IMR-90 (cell line): ENCODE measurements around the gene NNMT. TPM values are rescaled to one million over a fixed set of nuclear protein-coding genes. Genes with fewer than 3 reads are reported as not detected.

ENCODE experiments used
- ATAC-seq: fragments of 200-7000 bp; cut with Tn5 transposase; 2 replicates; pipeline ENCODE4 v1.9.1; 2020; ENCODE audit warnings: low read depth, mild to moderate bottlenecking, moderate library complexity
- BruUV-seq: library from RNA; stranded (reverse); fragments of 400-500 nt; replicated peaks from 2 replicates; lab custom pipeline; 2021; lab: Mats Ljungman, UMichigan
- CTCF ChIA-PET: fragments of 300-600 bp; formaldehyde crosslinking; extraction: SDS; loops from one replicate; lab custom pipeline; 2021; ENCODE audit warnings: antibody characterized with exemption; lab: Yijun Ruan, JAX
- POLR2A ChIA-PET: fragments of 300-600 bp; sonication (Branson Sonifier 250); formaldehyde crosslinking; loops from one replicate; lab custom pipeline; 2022; ENCODE audit warnings: antibody characterized with exemption; ENCODE audit not compliant: unreplicated experiment; lab: Charles Lee
- DNase-seq: peaks from one replicate; pipeline ENCODE4 v3.0.0; 2013
- H2AFZ ChIP-seq: replicated peaks from 2 replicates; pipeline ENCODE3; 2013; ENCODE audit warnings: low read length, mild to moderate bottlenecking; ENCODE audit not compliant: poor library complexity
- H2AK5ac ChIP-seq: 2 replicates; pipeline ENCODE4 v1.6.1; 2013; ENCODE audit warnings: low read depth, low read length, inconsistent platforms
- H2AK9ac ChIP-seq: replicated peaks from 2 replicates; pipeline ENCODE3; 2013; ENCODE audit warnings: mild to moderate bottlenecking, low read depth, low read length, moderate library complexity; ENCODE audit not compliant: poor library complexity
- H2BK120ac ChIP-seq: 2 replicates; pipeline ENCODE4 v1.6.1; 2013; ENCODE audit warnings: low read depth, low read length, inconsistent platforms
- H2BK15ac ChIP-seq: 3 replicates; pipeline ENCODE4 v1.6.1; 2013; ENCODE audit warnings: low read depth, low read length, inconsistent platforms
- H2BK20ac ChIP-seq: 2 replicates; pipeline ENCODE4 v1.6.1; 2013; ENCODE audit warnings: low read depth, mild to moderate bottlenecking, inconsistent platforms, low read length, moderate library complexity
- H2BK5ac ChIP-seq: 2 replicates; pipeline ENCODE4 v1.6.1; 2013; ENCODE audit warnings: mild to moderate bottlenecking, low read depth, low read length, inconsistent platforms; ENCODE audit not compliant: poor library complexity, severe bottlenecking
- H3K14ac ChIP-seq: replicated peaks from 2 replicates; pipeline ENCODE4 v1.6.1; 2013; ENCODE audit warnings: low read depth, low read length, inconsistent platforms
- H3K18ac ChIP-seq: 2 replicates; pipeline ENCODE4 v1.6.1; 2013; ENCODE audit warnings: low read depth, low read length, control low read depth
- H3K23ac ChIP-seq: 2 replicates; pipeline ENCODE4 v1.6.1; 2013; ENCODE audit warnings: low read depth, low read length, inconsistent platforms
- H3K27ac ChIP-seq: 2 replicates; pipeline ENCODE4 v1.5.1; 2013; ENCODE audit warnings: mild to moderate bottlenecking, control low read depth, low read length; ENCODE audit not compliant: insufficient read depth
- H3K27me3 ChIP-seq: 2 replicates; pipeline ENCODE4 v1.6.1; 2013; ENCODE audit warnings: low read length; ENCODE audit not compliant: control insufficient read depth, insufficient read depth
- H3K36me3 ChIP-seq: 2 replicates; pipeline ENCODE4 v1.6.1; 2013; ENCODE audit warnings: low read length, mixed read lengths; ENCODE audit not compliant: control insufficient read depth, insufficient read depth
- H3K4ac ChIP-seq: 2 replicates; pipeline ENCODE4 v1.6.1; 2013; ENCODE audit warnings: low read depth, low read length, inconsistent platforms
- H3K4me1 ChIP-seq: 2 replicates; pipeline ENCODE4 v1.6.1; 2013; ENCODE audit warnings: low read length, mixed read lengths; ENCODE audit not compliant: control insufficient read depth, insufficient read depth
- H3K4me2 ChIP-seq: 2 replicates; pipeline ENCODE4 v1.6.1; 2013; ENCODE audit warnings: low read depth, mild to moderate bottlenecking, control low read depth, low read length, moderate library complexity
- H3K4me3 ChIP-seq: 2 replicates; pipeline ENCODE4 v1.5.1; 2013; ENCODE audit warnings: low read depth, mild to moderate bottlenecking, control low read depth, low read length, moderate library complexity; ENCODE audit not compliant: insufficient read depth
- H3K56ac ChIP-seq: 2 replicates; pipeline ENCODE4 v1.6.1; 2013; ENCODE audit warnings: low read length, inconsistent platforms; ENCODE audit not compliant: insufficient read depth; ENCODE audit errors: extremely low read depth
- H3K79me1 ChIP-seq, 2 experiments: 2 replicates each; pipeline ENCODE4 v1.6.1; 2013; ENCODE audit warnings: low read length in 2 of 2, inconsistent platforms in 1 of 2, low read depth in 1 of 2
- H3K9ac ChIP-seq: 2 replicates; pipeline ENCODE4 v1.6.1; 2013; ENCODE audit warnings: low read depth, low read length, control low read depth
- H3K9me1 ChIP-seq: 2 replicates; pipeline ENCODE4 v1.6.1; 2013; ENCODE audit warnings: low read length, inconsistent platforms; ENCODE audit not compliant: insufficient read depth
- H3K9me3 ChIP-seq: 2 replicates; pipeline ENCODE4 v1.6.1; 2013; ENCODE audit warnings: low read length; ENCODE audit not compliant: control insufficient read depth, insufficient read depth
- H4K20me1 ChIP-seq: 2 replicates; pipeline ENCODE4 v1.6.1; 2013; ENCODE audit warnings: low read length, inconsistent platforms; ENCODE audit not compliant: insufficient read depth
- H4K5ac ChIP-seq: 2 replicates; pipeline ENCODE4 v1.6.1; 2013; ENCODE audit warnings: mild to moderate bottlenecking, low read depth, low read length, control low read depth
- H4K8ac ChIP-seq, 2 experiments: 2 replicates each; pipeline ENCODE4 v1.6.1; 2013; ENCODE audit warnings: low read depth in 2 of 2, low read length in 2 of 2, control low read depth in 1 of 2, inconsistent platforms in 1 of 2
- H4K91ac ChIP-seq: 2 replicates; pipeline ENCODE4 v1.6.1; 2013; ENCODE audit warnings: low read depth, low read length, inconsistent platforms; ENCODE audit not compliant: insufficient read depth
- BHLHE40 ChIP-seq: fragments of 150-350 bp; IDR thresholded peaks from 2 replicates; pipeline ENCODE4 v1.6.1; 2016; ENCODE audit warnings: mild to moderate bottlenecking, low read depth, low read length
- CEBPB ChIP-seq: IDR thresholded peaks from 2 replicates; pipeline ENCODE4 v1.6.1; 2012; ENCODE audit warnings: low read depth, low read length, improper control_type of control experiment
- CHD1 ChIP-seq: IDR thresholded peaks from 2 replicates; pipeline ENCODE4 v1.6.1; 2012; ENCODE audit warnings: low read depth, low read length, improper control_type of control experiment
- CTCF ChIP-seq: conservative IDR thresholded peaks from 2 replicates; pipeline ENCODE4 v1.5.1; 2012; ENCODE audit warnings: mild to moderate bottlenecking, low read depth, low read length, improper control_type of control experiment
- ELK1 ChIP-seq: fragments of 150-350 bp; IDR thresholded peaks from 2 replicates; pipeline ENCODE4 v1.6.1; 2016; ENCODE audit warnings: low read depth, mild to moderate bottlenecking, low read length, moderate library complexity, borderline replicate concordance
- FOS ChIP-seq: fragments of 150-350 bp; IDR thresholded peaks from 2 replicates; pipeline ENCODE4 v1.6.1; 2016; ENCODE audit warnings: low read depth, low read length
- MAFK ChIP-seq: IDR thresholded peaks from 2 replicates; pipeline ENCODE4 v1.6.1; 2012; ENCODE audit warnings: low read depth, low read length, improper control_type of control experiment
- MAZ ChIP-seq: IDR thresholded peaks from 2 replicates; pipeline ENCODE4 v1.6.1; 2012; ENCODE audit warnings: low read depth, mild to moderate bottlenecking, low read length, improper control_type of control experiment, moderate library complexity, borderline replicate concordance
- MXI1 ChIP-seq: IDR thresholded peaks from 2 replicates; pipeline ENCODE4 v1.6.1; 2012; ENCODE audit warnings: low read depth, mild to moderate bottlenecking, low read length, moderate library complexity, borderline replicate concordance
- NFE2L2 ChIP-seq: fragments of 150-350 bp; IDR thresholded peaks from 2 replicates; pipeline ENCODE4 v1.6.1; 2016; ENCODE audit warnings: low read depth, mild to moderate bottlenecking, low read length
- POLR2A ChIP-seq: IDR thresholded peaks from 2 replicates; pipeline ENCODE4 v1.6.1; 2012; ENCODE audit warnings: mild to moderate bottlenecking, low read depth, low read length
- RAD21 ChIP-seq: IDR thresholded peaks from 2 replicates; pipeline ENCODE4 v1.6.1; 2012; ENCODE audit warnings: low read length, improper control_type of control experiment
- RCOR1 ChIP-seq: IDR thresholded peaks from 2 replicates; pipeline ENCODE4 v1.6.1; 2012; ENCODE audit warnings: mild to moderate bottlenecking, low read length, improper control_type of control experiment; ENCODE audit not compliant: insufficient replicate concordance
- RFX5 ChIP-seq: IDR thresholded peaks from 2 replicates; pipeline ENCODE4 v1.8.0; 2012; ENCODE audit warnings: low read depth, mild to moderate bottlenecking, low read length, moderate library complexity
- SMC3 ChIP-seq: fragments of 150-350 bp; IDR thresholded peaks from 2 replicates; pipeline ENCODE4 v1.6.1; 2016; ENCODE audit warnings: low read depth, mild to moderate bottlenecking, antibody characterized with exemption, low read length, moderate library complexity
- USF2 ChIP-seq: fragments of 150-350 bp; IDR thresholded peaks from 2 replicates; pipeline ENCODE4 v1.6.1; 2017; ENCODE audit warnings: mild to moderate bottlenecking, antibody characterized with exemption, low read length, low read depth
- WGBS, 2 experiments: methylation state at CpG; one replicate each; pipeline versions ENCODE4 v1.1.5 to v1.1.7; 2013; ENCODE audit warnings: missing lambda C conversion rate in 2 of 2; ENCODE audit not compliant: insufficient read length in 1 of 2; ENCODE audit errors: extremely low coverage in 2 of 2; 5-methylcytosine and 5-hydroxymethylcytosine counted together
- dilution Hi-C: fragments of 300-500 bp; cut with HindIII; formaldehyde crosslinking; loops from one replicate; pipeline ENCODE4 v1.14.3; 2018; ENCODE audit warnings: low sequenced_read_pairs; ENCODE audit not compliant: unreplicated experiment
- in situ Hi-C: fragments of 300-500 bp; cut with MboI; formaldehyde crosslinking; loops from 3 replicates; pipeline ENCODE4 v1.14.3; 2019; ENCODE audit warnings: low sequenced_read_pairs, inconsistent platforms, mixed read lengths
- intact Hi-C: fragments of 100-400 bp; cut with micrococcal nuclease; formaldehyde crosslinking; loops from 2 replicates; pipeline ENCODE4 v1.10.0; 2022
- polyA plus RNA-seq, 3 experiments: library from polyadenylated mRNA; depleted of rRNA; stranded (reverse); fragments of >200 nt; gene quantifications; 2 replicates each; pipeline ENCODE4 v1.2.3, GENCODE V29; 2012; ENCODE audit warnings: low replicate concordance in 1 of 3
- total RNA-seq: library from RNA; depleted of rRNA; stranded (reverse); fragments of >200 nt; gene quantifications from 2 replicates; pipeline ENCODE4 v1.2.3, GENCODE V29; 2012

Gene NNMT
- total and polyA plus RNA-seq, 2 of the 4 experiments (the other 2 are of a cell fraction) = 79.7 to 108 TPM

- Histone ChIP-seq H4K91ac (no peak overlapping the region), H3K36me3 (no peaks in the 10 kb centered on the region), H2AK9ac (no peak overlapping the region), H3K79me1 (no peaks in the 10 kb centered on the region), H2BK15ac (no peak overlapping the region), H3K4me3 (no peak overlapping the region), H3K4me2 (no peak overlapping the region), H2AFZ (no peak overlapping the region), H3K27ac (no peak overlapping the region), H2BK5ac (no peak overlapping the region), H4K20me1 (no peaks in the 10 kb centered on the region), H3K4me1 (no peaks in the 10 kb centered on the region), H4K8ac (no peak overlapping the region), H2AK5ac (no peak overlapping the region), H3K27me3 (peaks cover 35% of the 10 kb centered on the region; the same call in 1 of the 2 replicates), H2BK20ac (no peak overlapping the region), H3K4ac (no peak overlapping the region), H3K23ac (no peak overlapping the region), H3K56ac (no peak overlapping the region), H3K9me1 (no peaks in the 10 kb centered on the region), H3K14ac (no peak overlapping the region), H3K18ac (no peak overlapping the region), H3K9ac (no peak overlapping the region), H3K9me3 (no peaks in the 10 kb centered on the region), H2BK120ac (no peak overlapping the region), H4K5ac (no peak overlapping the region)
- in situ Hi-C loops (no loop called here), dilution Hi-C loops (no loop called here), intact Hi-C loops (no loop called here)
- no TSS peak for BruUV-seq
- WGBS, 2 experiments = no CpG with 5 or more reads among the region's 11 CpGs
- CTCF ChIA-PET = no interaction called here
- POLR2A ChIA-PET = no interaction called here
- no peak for ATAC-seq
- no peak for DNase-seq
- no peak for TF ChIP-seq RCOR1
- no peak for TF ChIP-seq CHD1
- no peak for TF ChIP-seq FOS
- TF ChIP-seq MAFK = no peak
- no peak for TF ChIP-seq RAD21
- TF ChIP-seq POLR2A = no peak
- no peak for TF ChIP-seq BHLHE40
- no peak for TF ChIP-seq RFX5
- no peak for TF ChIP-seq SMC3
- TF ChIP-seq CTCF = no peak
- no peak for TF ChIP-seq ELK1
- TF ChIP-seq CEBPB = no peak
- TF ChIP-seq NFE2L2 = no peak
- TF ChIP-seq MXI1 = no peak
- no peak for TF ChIP-seq USF2
- no peak for TF ChIP-seq MAZ
These were observed 40.9 kb upstream of the NNMT start for GRCh38 chr11:114255289-114255688.
